Measurements from ENCODE around the gene LMNTD1.
"Not testable (repeated sequence)": the region's sequence is repeated elsewhere in the genome, so short reads cannot be mapped to it uniquely, and the experiment has no call there.

The LMNTD1 gene, protein sequence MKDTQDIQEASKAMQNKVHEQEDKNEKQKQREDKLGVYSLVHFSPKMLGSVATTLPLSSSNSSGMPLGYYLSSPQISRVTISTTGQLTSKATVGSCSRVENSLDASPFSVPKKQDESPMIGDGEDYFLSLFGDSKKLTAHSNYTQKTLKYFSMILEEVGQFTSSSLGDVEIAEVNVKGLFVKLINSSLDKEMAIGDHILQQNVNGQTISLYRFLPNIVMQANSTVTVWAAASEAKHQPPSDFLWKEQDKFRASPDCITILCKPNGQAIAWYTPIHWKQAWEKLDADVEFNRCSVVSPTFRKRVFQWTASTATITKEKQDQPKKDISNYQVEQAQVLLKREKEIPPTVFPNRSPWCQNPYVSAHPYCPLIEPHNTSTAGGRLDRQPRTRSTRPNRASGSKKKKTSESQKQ

DNA sequence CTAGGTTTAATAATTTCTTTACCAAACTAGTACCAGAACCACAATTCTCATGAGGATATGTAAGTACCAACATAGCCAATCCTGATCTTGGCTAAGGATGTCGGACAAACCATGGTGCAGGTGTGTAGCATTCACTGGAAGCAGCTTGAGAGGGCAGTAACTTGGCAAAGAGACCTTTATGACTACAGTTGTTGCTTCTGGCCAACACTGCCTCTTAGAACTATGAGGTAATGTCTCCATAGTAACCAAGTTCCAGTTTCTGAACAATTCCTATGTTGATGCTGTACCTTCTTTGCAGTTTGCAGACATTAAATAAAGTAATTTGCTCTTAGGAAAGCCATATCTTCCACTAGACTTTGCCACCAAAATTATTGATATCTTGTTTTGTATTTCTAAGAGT, at the start of gene LMNTD1:
LMNTD1 (minus strand) TSS at position 186 of the 400 bp plus-strand sequence. CDS start 324 bp downstream, outside the sequence.
- no peak for DNase-seq (ENCODE audit: low spot score)
- Histone ChIP-seq H3K27ac (no peak within 1 kb of the TSS), H3K4me3 (no peak within 1 kb of the TSS)
- TF ChIP-seq, protein P1, sequence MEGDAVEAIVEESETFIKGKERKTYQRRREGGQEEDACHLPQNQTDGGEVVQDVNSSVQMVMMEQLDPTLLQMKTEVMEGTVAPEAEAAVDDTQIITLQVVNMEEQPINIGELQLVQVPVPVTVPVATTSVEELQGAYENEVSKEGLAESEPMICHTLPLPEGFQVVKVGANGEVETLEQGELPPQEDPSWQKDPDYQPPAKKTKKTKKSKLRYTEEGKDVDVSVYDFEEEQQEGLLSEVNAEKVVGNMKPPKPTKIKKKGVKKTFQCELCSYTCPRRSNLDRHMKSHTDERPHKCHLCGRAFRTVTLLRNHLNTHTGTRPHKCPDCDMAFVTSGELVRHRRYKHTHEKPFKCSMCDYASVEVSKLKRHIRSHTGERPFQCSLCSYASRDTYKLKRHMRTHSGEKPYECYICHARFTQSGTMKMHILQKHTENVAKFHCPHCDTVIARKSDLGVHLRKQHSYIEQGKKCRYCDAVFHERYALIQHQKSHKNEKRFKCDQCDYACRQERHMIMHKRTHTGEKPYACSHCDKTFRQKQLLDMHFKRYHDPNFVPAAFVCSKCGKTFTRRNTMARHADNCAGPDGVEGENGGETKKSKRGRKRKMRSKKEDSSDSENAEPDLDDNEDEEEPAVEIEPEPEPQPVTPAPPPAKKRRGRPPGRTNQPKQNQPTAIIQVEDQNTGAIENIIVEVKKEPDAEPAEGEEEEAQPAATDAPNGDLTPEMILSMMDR (IDR thresholded peaks at IDR 0.05), result no peak

DNA sequence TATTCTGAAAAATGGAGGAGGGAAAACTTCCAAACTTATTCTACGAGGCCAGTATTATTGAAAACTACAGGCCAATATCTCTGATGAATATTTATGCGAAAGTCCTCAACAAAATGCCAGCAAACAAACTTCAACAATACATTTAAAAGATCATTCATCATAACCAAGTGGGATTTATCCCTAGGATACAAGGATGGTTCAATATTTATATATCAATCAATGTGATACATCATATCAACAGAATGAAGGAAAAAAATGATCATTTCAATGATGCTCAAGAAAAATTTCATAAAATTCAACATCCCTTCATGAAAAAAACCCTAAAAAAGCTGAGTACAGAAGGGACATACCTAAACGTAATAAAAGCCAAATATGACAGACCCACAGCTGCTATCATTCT, 45.9 kb upstream of the LMNTD1 start:
- TF ChIP-seq, protein P1 (IDR thresholded peaks at IDR 0.05), result no peak
- Histone ChIP-seq H3K4me3 (no peak overlapping the region), H3K27ac (no peak overlapping the region)
- no peak for DNase-seq (ENCODE audit: low spot score)

DNA sequence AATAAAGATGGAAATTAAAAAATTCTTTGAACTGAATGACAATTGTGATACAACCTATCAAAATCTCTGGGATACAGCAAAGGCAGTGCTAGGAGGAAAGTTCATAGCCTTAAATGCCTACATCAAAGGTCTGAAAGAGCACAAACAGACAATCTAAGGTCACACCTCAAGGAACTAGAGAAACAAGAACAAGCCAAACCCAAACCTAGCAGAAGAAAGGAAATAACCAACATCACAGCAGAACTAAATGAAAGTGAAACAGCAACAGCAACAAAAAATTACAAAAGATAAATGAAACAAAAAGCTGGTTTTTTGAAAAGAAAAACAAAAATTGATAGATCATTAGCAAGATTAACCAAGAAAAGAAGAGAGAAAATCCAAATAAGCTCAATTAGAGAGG, 42.4 kb upstream of the LMNTD1 start:
- H3K27ac ChIP-seq; DNase-seq (ENCODE audit: low spot score); H3K4me3 ChIP-seq: not testable (repeated sequence)

DNA sequence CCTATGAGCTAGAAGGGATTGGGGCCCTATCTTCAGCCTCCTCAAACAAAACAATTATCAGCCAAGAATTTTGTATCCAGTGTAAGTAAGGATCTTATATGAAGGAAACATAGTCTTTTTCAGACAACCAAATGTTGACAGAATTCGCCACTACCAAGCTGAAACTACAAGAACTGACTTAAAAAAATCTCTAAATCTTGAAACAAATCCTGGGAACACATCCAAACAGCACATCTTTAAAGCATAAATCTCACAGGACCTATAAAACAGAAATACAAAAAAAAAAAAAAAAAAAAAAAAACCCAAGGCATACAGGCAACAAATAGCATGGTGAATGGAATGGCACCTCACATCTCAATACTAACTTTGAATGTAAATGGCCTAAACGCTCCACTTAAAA, 41.3 kb upstream of the LMNTD1 start:
- DNase-seq (ENCODE audit: low spot score), result no peak
- no peak overlapping the region for H3K27ac ChIP-seq
- TF ChIP-seq, protein P1 (IDR thresholded peaks at IDR 0.05), result no peak
- no peak overlapping the region for H3K4me3 ChIP-seq

DNA sequence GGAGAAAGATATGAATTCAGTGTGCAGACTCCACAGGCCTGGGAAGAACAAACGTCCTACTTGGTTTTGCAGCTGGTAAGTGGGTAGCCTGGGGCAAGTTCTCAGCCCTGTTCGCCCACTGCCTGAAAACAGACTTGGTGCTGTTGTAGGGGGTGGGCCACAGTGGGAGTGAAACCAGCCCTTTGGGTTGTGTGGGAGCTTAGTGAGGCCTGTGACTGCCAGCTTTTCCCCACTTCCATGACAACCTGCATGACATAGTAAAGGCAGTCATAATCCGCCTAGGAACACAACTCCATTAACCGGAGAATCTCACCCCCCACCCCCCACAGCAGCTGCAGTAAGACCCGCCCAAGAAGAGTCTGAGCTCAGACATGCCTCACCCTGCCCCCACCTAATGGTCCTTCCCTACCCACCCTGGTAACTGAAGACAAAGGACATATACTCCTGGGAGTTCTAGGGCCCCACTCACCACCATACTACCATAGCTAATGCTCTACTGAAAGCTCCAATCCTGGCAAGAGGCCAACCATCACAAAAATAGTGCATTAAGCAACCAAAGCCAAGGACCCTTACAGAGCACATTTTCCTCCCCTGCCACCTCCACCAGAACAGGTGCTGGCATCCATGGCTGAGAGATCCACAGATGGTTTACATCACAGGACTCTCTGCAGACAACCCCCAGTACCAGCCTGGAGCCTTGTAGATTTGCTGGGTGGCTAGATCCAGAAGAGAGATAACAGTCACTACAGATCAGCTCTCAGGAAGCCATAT, 39.8 kb upstream of the LMNTD1 start:
- H3K4me3 ChIP-seq, result no peak overlapping the region
- TF ChIP-seq, protein P1 (IDR thresholded peaks at IDR 0.05), result no peak
- no peak for DNase-seq (ENCODE audit: low spot score)
- H3K27ac ChIP-seq, result no peak overlapping the region

DNA sequence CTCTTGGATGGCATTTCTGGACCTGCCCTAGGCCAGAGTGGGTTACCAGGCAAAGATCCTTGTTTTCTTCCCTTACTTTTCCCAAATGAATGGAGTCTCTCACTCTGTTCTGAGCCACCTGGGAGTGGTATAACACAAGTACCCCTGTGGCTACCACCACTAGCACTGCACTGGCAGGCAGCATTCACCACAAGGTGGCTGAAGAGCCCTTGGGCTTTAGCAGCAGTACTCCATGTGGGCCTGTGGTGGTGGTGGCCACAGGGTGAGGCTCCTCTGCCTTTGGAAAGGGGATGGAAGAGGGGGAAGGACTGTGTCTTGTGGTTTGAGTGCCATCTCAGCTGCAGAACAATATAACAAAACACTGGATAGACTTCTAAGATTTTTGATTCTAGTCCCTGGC, 38.1 kb upstream of the LMNTD1 start:
- no peak overlapping the region for H3K27ac ChIP-seq
- no peak for DNase-seq (ENCODE audit: low spot score)
- TF ChIP-seq, protein P1 (IDR thresholded peaks at IDR 0.05), result no peak
- H3K4me3 ChIP-seq, result no peak overlapping the region

DNA sequence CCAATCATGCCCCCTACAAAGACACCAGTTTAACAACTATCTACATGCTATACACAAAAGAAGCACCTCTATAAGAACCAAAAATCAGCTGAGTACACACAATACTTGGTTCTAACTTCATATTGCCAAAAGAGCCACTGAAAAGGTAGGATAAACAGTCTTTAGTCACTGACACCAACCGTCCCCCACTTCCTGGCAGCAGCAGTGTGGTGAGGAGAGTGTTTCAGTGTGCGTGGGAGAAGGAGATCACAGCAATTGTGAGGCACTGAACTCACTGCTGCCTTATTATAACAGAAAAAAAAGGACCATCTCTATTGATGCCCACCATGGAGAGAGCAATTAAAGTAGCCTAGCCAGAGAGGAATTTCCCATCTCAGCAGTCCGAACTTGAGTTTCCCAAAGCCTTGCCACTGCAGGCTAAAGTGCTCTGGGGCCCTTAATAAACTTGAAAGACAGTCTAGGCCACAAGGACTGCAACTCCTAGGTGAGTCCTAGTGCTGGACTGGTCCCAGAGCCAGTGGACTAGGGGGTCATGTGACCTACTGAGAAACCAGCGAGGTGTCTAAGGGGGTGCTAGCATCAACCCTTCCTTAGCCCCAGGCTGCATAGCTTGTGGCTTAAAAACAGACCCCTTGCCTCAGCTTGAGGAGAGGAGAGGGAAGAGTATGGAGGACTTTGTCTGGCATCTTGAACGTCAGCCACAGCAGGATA, 37.1 kb upstream of the LMNTD1 start:
- TF ChIP-seq, protein P1 (IDR thresholded peaks at IDR 0.05), result no peak
- Histone ChIP-seq H3K4me3 (no peak overlapping the region), H3K27ac (no peak overlapping the region)
- no peak for DNase-seq (ENCODE audit: low spot score)
